ENCODE measurements around the gene NANOGP8.

DNA sequence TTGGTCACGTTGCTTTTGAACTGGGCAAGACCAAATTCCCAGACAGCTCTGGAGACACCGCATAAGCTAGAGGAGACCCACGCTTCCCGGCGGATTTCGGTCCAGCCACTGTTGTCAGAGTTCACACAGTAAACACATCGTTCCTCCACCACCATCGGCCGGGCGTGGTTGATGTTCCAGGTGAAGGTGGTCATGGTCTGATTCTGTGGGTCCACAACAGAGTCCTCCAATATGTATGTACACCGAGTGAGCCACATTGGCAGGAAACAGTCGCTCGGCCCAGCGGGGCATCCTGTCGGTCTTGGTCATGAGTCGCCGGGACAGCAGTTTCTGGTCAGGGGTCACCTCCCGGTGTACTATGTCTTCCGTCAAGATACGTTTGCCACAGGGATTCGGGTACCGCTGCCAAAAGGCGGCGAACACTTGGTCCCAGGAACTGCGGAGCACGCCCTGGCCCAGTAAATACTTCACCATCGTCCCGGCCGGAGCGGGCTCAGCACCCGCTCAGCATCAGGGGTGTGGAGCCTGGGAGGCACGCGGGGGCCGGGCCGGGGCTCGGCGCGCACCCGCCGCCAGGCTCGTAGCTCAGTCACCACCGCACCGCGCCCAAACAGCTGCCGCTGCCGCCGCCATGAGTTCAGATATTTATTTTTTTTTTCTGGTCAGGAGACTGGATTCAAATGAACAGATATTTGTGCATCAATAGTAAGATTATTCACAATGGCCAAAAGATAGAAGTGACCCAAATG, 36.7 kb upstream of the NANOGP8 start:
- TF ChIP-seq, protein P1, sequence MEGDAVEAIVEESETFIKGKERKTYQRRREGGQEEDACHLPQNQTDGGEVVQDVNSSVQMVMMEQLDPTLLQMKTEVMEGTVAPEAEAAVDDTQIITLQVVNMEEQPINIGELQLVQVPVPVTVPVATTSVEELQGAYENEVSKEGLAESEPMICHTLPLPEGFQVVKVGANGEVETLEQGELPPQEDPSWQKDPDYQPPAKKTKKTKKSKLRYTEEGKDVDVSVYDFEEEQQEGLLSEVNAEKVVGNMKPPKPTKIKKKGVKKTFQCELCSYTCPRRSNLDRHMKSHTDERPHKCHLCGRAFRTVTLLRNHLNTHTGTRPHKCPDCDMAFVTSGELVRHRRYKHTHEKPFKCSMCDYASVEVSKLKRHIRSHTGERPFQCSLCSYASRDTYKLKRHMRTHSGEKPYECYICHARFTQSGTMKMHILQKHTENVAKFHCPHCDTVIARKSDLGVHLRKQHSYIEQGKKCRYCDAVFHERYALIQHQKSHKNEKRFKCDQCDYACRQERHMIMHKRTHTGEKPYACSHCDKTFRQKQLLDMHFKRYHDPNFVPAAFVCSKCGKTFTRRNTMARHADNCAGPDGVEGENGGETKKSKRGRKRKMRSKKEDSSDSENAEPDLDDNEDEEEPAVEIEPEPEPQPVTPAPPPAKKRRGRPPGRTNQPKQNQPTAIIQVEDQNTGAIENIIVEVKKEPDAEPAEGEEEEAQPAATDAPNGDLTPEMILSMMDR (conservative IDR thresholded peaks at IDR 0.05; ENCODE audit: low read depth, low read length) = no peak
- TF ChIP-seq EZH2 (IDR thresholded peaks at IDR 0.05; ENCODE audit: borderline replicate concordance, low read depth, low read length, poor library complexity, severe bottlenecking) = no peak

All from A673 (cell line).